A673 (cell line): ENCODE measurements around the gene CISD1. TPM values are rescaled to one million over a fixed set of nuclear protein-coding genes. Genes with fewer than 3 reads are reported as not detected.

ENCODE experiments used
- BruUV-seq: library from RNA; stranded (reverse); fragments of 400-500 nt; replicated peaks from 2 replicates; lab custom pipeline; 2021; lab: Mats Ljungman, UMichigan
- CTCF ChIA-PET: fragments of 300-600 bp; sonication (Branson Sonifier 250); formaldehyde crosslinking; loops from one replicate; lab custom pipeline; 2022; ENCODE audit warnings: antibody characterized with exemption; lab: Charles Lee
- POLR2A ChIA-PET: fragments of 300-600 bp; sonication (Branson Sonifier 250); formaldehyde crosslinking; loops from one replicate; lab custom pipeline; 2022; ENCODE audit warnings: antibody characterized with exemption; ENCODE audit not compliant: low non-redundant PET; lab: Charles Lee
- DNase-seq: peaks from one replicate; pipeline ENCODE4 v3.0.0-alpha.2; 2015; ENCODE audit warnings: low spot score
- H3K27ac ChIP-seq: fragments of 200-600 bp; sonication (generic); 2 replicates; pipeline ENCODE4 v1.5.1; 2016; ENCODE audit warnings: mixed run types, low read depth, mild to moderate bottlenecking, mixed read lengths, antibody characterized with exemption, low read length; ENCODE audit not compliant: poor library complexity, severe bottlenecking
- H3K27me3 ChIP-seq: fragments of 200-600 bp; sonication (generic); replicated peaks from 2 replicates; pipeline ENCODE4 v1.6.1; 2017; ENCODE audit warnings: mixed run types, low read depth, mild to moderate bottlenecking, mixed read lengths, antibody characterized with exemption, low read length; ENCODE audit not compliant: insufficient read depth, poor library complexity
- H3K36me3 ChIP-seq: fragments of 200-600 bp; sonication (generic); 2 replicates; pipeline ENCODE4 v1.6.1; 2016; ENCODE audit warnings: mixed run types, mild to moderate bottlenecking, mixed read lengths, antibody characterized with exemption, low read length; ENCODE audit not compliant: insufficient read depth, poor library complexity, severe bottlenecking
- H3K4me1 ChIP-seq: fragments of 200-600 bp; sonication (generic); 2 replicates; pipeline ENCODE4 v1.6.1; 2017; ENCODE audit warnings: mixed run types, mild to moderate bottlenecking, mixed read lengths, antibody characterized with exemption, low read length; ENCODE audit not compliant: insufficient read depth, poor library complexity, severe bottlenecking
- H3K4me3 ChIP-seq: fragments of 200-600 bp; sonication (generic); 2 replicates; pipeline ENCODE4 v1.5.1; 2016; ENCODE audit warnings: low read depth, mixed run types, mild to moderate bottlenecking, mixed read lengths, low read length; ENCODE audit not compliant: poor library complexity, severe bottlenecking
- H3K9me3 ChIP-seq: fragments of 200-600 bp; sonication (generic); 2 replicates; pipeline ENCODE4 v1.6.1; 2016; ENCODE audit warnings: mixed run types, low read depth, mild to moderate bottlenecking, mixed read lengths, antibody characterized with exemption, low read length; ENCODE audit not compliant: poor library complexity, severe bottlenecking
- EZH2 ChIP-seq: fragments of 200-600 bp; sonication (generic); IDR thresholded peaks from 2 replicates; pipeline ENCODE4 v1.6.1; 2017; ENCODE audit warnings: borderline replicate concordance, low read depth, mild to moderate bottlenecking, mixed read lengths, antibody characterized with exemption, low read length; ENCODE audit not compliant: poor library complexity, severe bottlenecking
- intact Hi-C: fragments of 100-400 bp; cut with micrococcal nuclease; formaldehyde crosslinking; loops from one replicate; pipeline ENCODE4 v1.10.0; 2022; ENCODE audit not compliant: unreplicated experiment
- total RNA-seq: library from RNA; stranded (reverse); gene quantifications from 2 replicates; pipeline ENCODE4 v1.2.3, GENCODE V29; 2021
- TF ChIP-seq, protein P1 (sequence below): fragments of 300-800, 200-600 bp; sonication (generic); conservative IDR thresholded peaks from 2 replicates; pipeline ENCODE4 v1.5.1; 2017; ENCODE audit warnings: low read depth, mild to moderate bottlenecking, antibody characterized with exemption, low read length, moderate library complexity, mixed read lengths

CISD1 gene
- total RNA-seq, 1 experiment from 2014 or later = 64.5 TPM

DNA sequence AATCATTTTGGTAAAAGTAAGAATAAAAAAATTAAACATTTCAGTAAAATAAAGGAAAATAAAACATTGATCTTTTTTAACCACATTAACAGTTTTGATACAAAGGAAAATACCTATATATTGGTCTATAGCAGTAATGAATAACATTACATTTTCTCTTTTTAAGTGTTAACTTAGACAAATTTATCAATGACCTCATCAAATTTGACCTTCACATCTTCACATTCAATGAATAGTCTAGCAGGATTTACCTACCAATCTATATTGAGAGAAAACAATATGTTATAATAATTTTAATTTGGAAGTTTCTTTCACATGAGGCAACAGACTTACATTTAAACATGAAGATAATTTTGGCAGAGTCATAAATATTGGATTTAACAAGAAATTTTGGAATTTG lies 47.9 kb downstream of the CISD1 start:
- no peak overlapping the region for H3K4me3 ChIP-seq
- no peaks in the 10 kb centered on the region for H3K27me3 ChIP-seq
- H3K27ac ChIP-seq = no peak overlapping the region
- no peaks in the 10 kb centered on the region for H3K9me3 ChIP-seq
- TF ChIP-seq, protein P1, sequence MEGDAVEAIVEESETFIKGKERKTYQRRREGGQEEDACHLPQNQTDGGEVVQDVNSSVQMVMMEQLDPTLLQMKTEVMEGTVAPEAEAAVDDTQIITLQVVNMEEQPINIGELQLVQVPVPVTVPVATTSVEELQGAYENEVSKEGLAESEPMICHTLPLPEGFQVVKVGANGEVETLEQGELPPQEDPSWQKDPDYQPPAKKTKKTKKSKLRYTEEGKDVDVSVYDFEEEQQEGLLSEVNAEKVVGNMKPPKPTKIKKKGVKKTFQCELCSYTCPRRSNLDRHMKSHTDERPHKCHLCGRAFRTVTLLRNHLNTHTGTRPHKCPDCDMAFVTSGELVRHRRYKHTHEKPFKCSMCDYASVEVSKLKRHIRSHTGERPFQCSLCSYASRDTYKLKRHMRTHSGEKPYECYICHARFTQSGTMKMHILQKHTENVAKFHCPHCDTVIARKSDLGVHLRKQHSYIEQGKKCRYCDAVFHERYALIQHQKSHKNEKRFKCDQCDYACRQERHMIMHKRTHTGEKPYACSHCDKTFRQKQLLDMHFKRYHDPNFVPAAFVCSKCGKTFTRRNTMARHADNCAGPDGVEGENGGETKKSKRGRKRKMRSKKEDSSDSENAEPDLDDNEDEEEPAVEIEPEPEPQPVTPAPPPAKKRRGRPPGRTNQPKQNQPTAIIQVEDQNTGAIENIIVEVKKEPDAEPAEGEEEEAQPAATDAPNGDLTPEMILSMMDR = no peak
- TF ChIP-seq EZH2 = no peak
- POLR2A ChIA-PET = no interaction called here
- intact Hi-C loops = no loop called here
- BruUV-seq = no TSS peak
- DNase-seq = no peak
- CTCF ChIA-PET = no interaction called here
- no peaks in the 10 kb centered on the region for H3K36me3 ChIP-seq
- H3K4me1 ChIP-seq = no peaks in the 10 kb centered on the region

DNA sequence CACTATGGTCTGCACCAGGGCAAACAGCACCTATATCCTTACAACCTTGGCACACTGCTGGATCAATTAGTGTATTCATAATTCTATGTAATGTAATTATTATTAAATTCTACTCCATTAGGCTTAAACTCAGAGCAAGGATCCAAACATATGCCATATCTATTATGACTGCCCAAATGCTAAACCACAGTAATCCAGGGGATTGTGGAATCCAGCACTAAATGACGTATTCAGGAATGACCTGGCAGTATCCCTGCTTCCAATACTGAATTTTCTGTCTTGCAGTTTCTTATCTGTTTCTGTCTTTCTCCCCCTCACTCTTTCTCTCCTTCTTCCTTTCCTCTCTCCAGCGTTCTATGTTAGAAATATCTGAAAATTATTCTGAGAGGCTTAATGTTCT lies 49.4 kb downstream of the CISD1 start:
- H3K27ac ChIP-seq = no peak overlapping the region
- ChIA-PET POLR2A (no interaction called here), CTCF (no interaction called here)
- TF ChIP-seq, protein P1 = no peak
- no peak for TF ChIP-seq EZH2
- DNase-seq = no peak
- intact Hi-C loops = no loop called here
- no TSS peak for BruUV-seq
- H3K4me1 ChIP-seq = no peaks in the 10 kb centered on the region
- H3K36me3 ChIP-seq = no peaks in the 10 kb centered on the region
- H3K9me3 ChIP-seq = no peaks in the 10 kb centered on the region
- no peak overlapping the region for H3K4me3 ChIP-seq
- H3K27me3 ChIP-seq = no peaks in the 10 kb centered on the region

DNA sequence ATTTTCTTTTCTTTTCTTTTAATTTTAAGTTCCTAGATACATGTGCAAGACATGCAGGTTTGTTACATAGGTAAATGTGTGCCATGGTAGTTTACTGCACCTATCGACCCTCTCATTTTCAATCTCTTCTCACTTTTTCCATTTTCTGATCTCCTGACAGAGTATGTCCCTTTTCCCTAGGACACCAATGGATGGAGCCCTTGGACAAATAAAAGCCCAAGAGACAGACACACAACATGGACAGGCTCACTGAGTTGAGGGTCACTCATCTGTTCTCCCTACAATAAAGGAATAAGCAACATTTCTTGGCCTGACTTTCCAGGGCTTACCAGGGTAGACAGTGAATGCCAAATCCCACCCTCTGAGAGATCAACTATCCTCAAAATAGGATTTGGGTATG lies 50.6 kb downstream of the CISD1 start:
- no peak overlapping the region for H3K27ac ChIP-seq
- H3K4me3 ChIP-seq = no peak overlapping the region
- intact Hi-C loops = no loop called here
- no peak for DNase-seq
- H3K27me3 ChIP-seq = no peaks in the 10 kb centered on the region
- no peaks in the 10 kb centered on the region for H3K9me3 ChIP-seq
- no peaks in the 10 kb centered on the region for H3K36me3 ChIP-seq
- no peaks in the 10 kb centered on the region for H3K4me1 ChIP-seq
- ChIA-PET CTCF (no interaction called here), POLR2A (no interaction called here)
- TF ChIP-seq, protein P1 = 0 out of 2 replicates have a peak, but pooled peaks have one; percentile 20
- no peak for TF ChIP-seq EZH2
- BruUV-seq = no TSS peak
